Neural cell (in vitro differentiated cells): ENCODE data around the gene WWTR1. TPM values are rescaled to one million over a fixed set of nuclear protein-coding genes. Genes with fewer than 3 reads are reported as not detected.

Source experiments
- H2AFZ ChIP-seq: fragments of 200-600, 300-800 bp; sonication (generic), shearing (Covaris generic); 2 replicates; pipeline ENCODE4 v1.6.0; 2014; ENCODE audit warnings: low read depth, mild to moderate bottlenecking, antibody characterized with exemption, low read length, moderate library complexity
- H3F3A ChIP-seq: fragments of 200-600 bp; shearing (Covaris generic); 2 replicates; pipeline ENCODE4 v1.6.1; 2016; ENCODE audit warnings: mild to moderate bottlenecking, moderate library complexity, mixed read lengths, antibody characterized with exemption, low read length; ENCODE audit not compliant: insufficient read depth, poor library complexity, severe bottlenecking
- H3K27ac ChIP-seq: fragments of 200-600, 300-800 bp; sonication (generic), shearing (Covaris generic); 2 replicates; pipeline ENCODE4 v1.5.1; 2014; ENCODE audit warnings: mild to moderate bottlenecking, low read length, moderate library complexity
- H3K27me3 ChIP-seq: fragments of 300-800, 200-600 bp; sonication (generic), shearing (Covaris generic); 2 replicates; pipeline ENCODE4 v1.6.0; 2014; ENCODE audit warnings: mild to moderate bottlenecking, low read depth, low read length, moderate library complexity; ENCODE audit not compliant: insufficient read depth
- H3K36me3 ChIP-seq: fragments of 300-800, 200-600 bp; sonication (generic), shearing (Covaris generic); 2 replicates; pipeline ENCODE4 v1.5.1; 2014; ENCODE audit warnings: mild to moderate bottlenecking, antibody characterized with exemption, low read length, moderate library complexity; ENCODE audit not compliant: insufficient read depth
- H3K4me2 ChIP-seq: fragments of 300-800, 200-600 bp; sonication (generic), shearing (Covaris generic); 2 replicates; pipeline ENCODE4 v1.6.0; 2014; ENCODE audit warnings: mild to moderate bottlenecking, low read length
- H3K4me3 ChIP-seq: fragments of 300-800, 200-600 bp; sonication (generic), shearing (Covaris generic); 2 replicates; pipeline ENCODE4 v1.5.1; 2014; ENCODE audit warnings: mild to moderate bottlenecking, low read length, moderate library complexity
- H3K79me2 ChIP-seq: fragments of 200-600 bp; shearing (Covaris generic); replicated peaks from 2 replicates; pipeline ENCODE4 v1.6.0; 2014; ENCODE audit warnings: mild to moderate bottlenecking, low read length, moderate library complexity; ENCODE audit not compliant: insufficient read depth
- H3K9ac ChIP-seq: fragments of 300-800, 200-600 bp; sonication (generic), shearing (Covaris generic); 2 replicates; pipeline ENCODE4 v1.6.1; 2016; ENCODE audit warnings: mild to moderate bottlenecking, low read length, mixed read lengths
- H3K9me2 ChIP-seq: fragments of 200-600 bp; shearing (Covaris generic); 2 replicates; pipeline ENCODE4 v1.6.1; 2016; ENCODE audit warnings: mild to moderate bottlenecking, low read length, mixed read lengths; ENCODE audit not compliant: insufficient read depth
- H3K9me3 ChIP-seq: fragments of 200-600, 300-800 bp; sonication (generic), shearing (Covaris generic); 2 replicates; pipeline ENCODE4 v1.6.1; 2016; ENCODE audit warnings: mild to moderate bottlenecking, mixed run types, low read length, moderate library complexity, mixed read lengths
- H4K20me1 ChIP-seq: fragments of 200-600 bp; shearing (Covaris generic); 2 replicates; pipeline ENCODE4 v1.6.1; 2016; ENCODE audit warnings: mild to moderate bottlenecking, mixed run types; ENCODE audit not compliant: insufficient read depth
- CTCF ChIP-seq: fragments of 450-650 bp; IDR thresholded peaks from 2 replicates; pipeline ENCODE4 v1.5.1; 2014; ENCODE audit warnings: antibody characterized with exemption, mild to moderate bottlenecking, moderate library complexity; ENCODE audit not compliant: poor library complexity, severe bottlenecking
- EP300 ChIP-seq: fragments of 450-650 bp; conservative IDR thresholded peaks from 2 replicates; pipeline ENCODE4 v1.6.1; 2014; ENCODE audit warnings: antibody characterized with exemption, mild to moderate bottlenecking, moderate library complexity; ENCODE audit not compliant: poor library complexity, severe bottlenecking
- EZH2 ChIP-seq: fragments of 200-600, 300-800 bp; shearing (Covaris generic), sonication (generic); IDR thresholded peaks from 2 replicates; pipeline ENCODE4 v1.6.1; 2014; ENCODE audit warnings: antibody characterized with exemption, low read length, borderline replicate concordance, mild to moderate bottlenecking; ENCODE audit not compliant: insufficient read depth, poor library complexity, severe bottlenecking
- MXI1 ChIP-seq: fragments of 450-650 bp; conservative IDR thresholded peaks from 2 replicates; pipeline ENCODE4 v1.6.1; 2014; ENCODE audit warnings: antibody characterized with exemption, mild to moderate bottlenecking; ENCODE audit not compliant: poor library complexity, severe bottlenecking
- POLR2AphosphoS5 ChIP-seq: IDR thresholded peaks from 2 replicates; pipeline ENCODE4 v1.6.1; 2012
- RAD21 ChIP-seq: fragments of 450-650 bp; conservative IDR thresholded peaks from 2 replicates; pipeline ENCODE4 v1.6.1; 2014; ENCODE audit warnings: antibody characterized with exemption, mild to moderate bottlenecking, moderate library complexity
- REST ChIP-seq: IDR thresholded peaks from 2 replicates; pipeline ENCODE4 v1.6.1; 2012; ENCODE audit warnings: borderline replicate concordance
- SMC3 ChIP-seq: fragments of 450-650 bp; conservative IDR thresholded peaks from 2 replicates; pipeline ENCODE4 v1.6.1; 2014; ENCODE audit warnings: antibody characterized with exemption, mild to moderate bottlenecking, moderate library complexity; ENCODE audit not compliant: poor library complexity
- TAF1 ChIP-seq: IDR thresholded peaks from 2 replicates; pipeline ENCODE4 v1.6.1; 2012; ENCODE audit warnings: low read depth
- polyA plus RNA-seq: library from polyadenylated mRNA; depleted of rRNA; stranded (reverse); fragments of >200 nt; gene quantifications from 2 replicates; pipeline ENCODE4 v1.2.3, GENCODE V29; 2014

The WWTR1 gene
- polyA plus RNA-seq, 1 donor from 2014 or later = 0.97 TPM

- no peaks in the 10 kb centered on the region for H3K27me3 ChIP-seq
- H4K20me1 ChIP-seq = no peaks in the 10 kb centered on the region
- no peaks in the 10 kb centered on the region for H3K79me2 ChIP-seq
- H3K4me3 ChIP-seq = no peak overlapping the region
- H3K36me3 ChIP-seq = no peaks in the 10 kb centered on the region
- H3K9me2 ChIP-seq = no peaks in the 10 kb centered on the region
- H3F3A ChIP-seq = no peaks in the 10 kb centered on the region
- TF ChIP-seq REST = no peak
- no peak for TF ChIP-seq TAF1
- no peak for TF ChIP-seq CTCF
- no peak overlapping the region for H3K27ac ChIP-seq
- no peak overlapping the region for H3K4me2 ChIP-seq
- no peaks in the 10 kb centered on the region for H3K9me3 ChIP-seq
- H2AFZ ChIP-seq = no peak overlapping the region
- H3K9ac ChIP-seq = no peak overlapping the region
Observed at GRCh38 chr3:149705416-149705815, 47.6 kb upstream of the WWTR1 start.

DNA sequence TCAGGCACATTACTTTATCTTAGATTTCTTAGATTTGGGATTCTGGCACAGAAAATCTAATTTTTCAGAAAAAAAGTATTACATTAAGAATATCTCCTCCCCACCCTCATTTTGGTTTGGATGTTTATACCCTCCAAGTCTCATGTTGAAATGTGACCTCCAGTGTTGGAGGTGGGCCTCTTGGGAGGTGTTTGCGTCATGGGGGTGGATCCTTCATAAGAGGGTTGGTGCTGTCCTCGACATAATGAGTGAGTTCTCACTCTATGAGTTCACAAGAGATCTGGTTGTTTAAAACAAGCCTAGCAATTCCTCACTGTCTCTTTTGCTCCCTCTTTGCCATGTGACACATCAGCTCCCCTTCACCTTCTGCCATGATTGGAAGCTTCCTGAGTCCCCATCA is 45.6 kb upstream of the WWTR1 start:
- TF ChIP-seq EP300 = no peak
- no peak for TF ChIP-seq REST
- no peak for TF ChIP-seq MXI1
- TF ChIP-seq TAF1 = no peak
- TF ChIP-seq POLR2AphosphoS5 = no peak
- no peak for TF ChIP-seq SMC3
- TF ChIP-seq RAD21 = no peak
- TF ChIP-seq EZH2 = no peak
- TF ChIP-seq CTCF = no peak
- H3K27me3 ChIP-seq = no peaks in the 10 kb centered on the region
- H4K20me1 ChIP-seq = no peaks in the 10 kb centered on the region
- peaks cover 3% of the 10 kb centered on the region for H3K9me3 ChIP-seq
- no peaks in the 10 kb centered on the region for H3F3A ChIP-seq
- H3K9ac ChIP-seq = no peak overlapping the region
- no peak overlapping the region for H3K4me3 ChIP-seq
- H3K27ac ChIP-seq = no peak overlapping the region
- H3K36me3 ChIP-seq = no peaks in the 10 kb centered on the region
- no peaks in the 10 kb centered on the region for H3K79me2 ChIP-seq
- no peak overlapping the region for H2AFZ ChIP-seq
- no peaks in the 10 kb centered on the region for H3K9me2 ChIP-seq
- H3K4me2 ChIP-seq = no peak overlapping the region
